Measurements from ENCODE around the gene PGPEP1. TPM values are rescaled to one million over a fixed set of nuclear protein-coding genes. Genes with fewer than 3 reads are reported as not detected.

PGPEP1 gene
- polyA plus RNA-seq, 1 of the 3 experiments (the other 2 are of a cell fraction) = 13.8 TPM

DNA sequence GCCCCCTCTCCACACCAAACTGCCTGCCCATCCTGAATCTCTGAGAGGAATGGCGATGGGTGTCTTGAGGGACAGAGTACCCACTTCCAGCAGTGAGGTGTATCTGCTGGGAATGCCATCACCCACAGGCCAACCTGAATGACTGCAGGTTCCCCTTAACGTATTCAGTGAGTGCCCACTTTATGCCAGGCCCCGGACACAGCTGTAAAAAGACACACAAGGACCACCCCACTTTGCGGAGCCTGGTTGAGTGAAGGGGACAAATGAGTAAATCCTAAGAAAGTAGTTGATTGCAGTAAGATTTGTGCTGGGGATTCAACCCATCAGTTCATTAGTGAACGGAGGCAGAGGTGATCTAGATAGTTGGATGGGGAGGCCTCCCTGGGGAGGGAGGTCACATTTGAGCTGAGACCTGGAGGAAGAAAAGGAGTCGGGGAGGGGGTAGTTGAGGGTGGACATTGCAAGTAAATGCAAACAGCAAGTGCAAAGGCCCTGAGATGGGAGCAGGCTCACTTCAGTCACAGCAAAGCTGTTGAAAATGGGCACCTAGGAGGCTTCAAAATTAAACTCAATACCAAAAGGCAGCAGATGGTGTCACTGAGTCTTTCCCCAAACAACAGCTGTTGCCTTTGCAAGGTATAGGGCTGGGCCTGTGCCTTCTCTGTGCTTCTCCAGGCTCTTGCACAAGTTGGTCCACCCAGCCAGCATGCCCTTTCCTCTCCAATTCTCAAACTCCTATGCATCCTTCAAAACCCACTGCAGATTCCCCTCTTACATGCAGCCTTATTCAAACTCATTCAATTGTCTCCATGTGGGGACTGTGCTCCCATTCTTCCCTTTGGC, 49.9 kb downstream of the PGPEP1 start:
- Histone ChIP-seq H3K27me3 (ENCODE audit: insufficient read depth) (no peaks in the 10 kb centered on the region), H3K4me2 (no peak overlapping the region), H4K20me1 (ENCODE audit: insufficient read depth) (no peaks in the 10 kb centered on the region; the same call in 1 of the 2 replicates), H3K4me1 (ENCODE audit: control insufficient read depth in 1 of 2, insufficient read depth in 2 of 2, low read depth in 1 of 2, low read length in 1 of 2) (peaks cover 0 to 9% of the 10 kb centered on the region in 2 experiments; a peak in 1 of 4 replicates), H3K9me3 (no peaks in the 10 kb centered on the region), H3K9me2 (no peaks in the 10 kb centered on the region), H3F3A (replicated peaks; ENCODE audit: insufficient read depth) (peaks cover 18% of the 10 kb centered on the region), H3K79me2 (ENCODE audit: insufficient read depth) (peaks cover 9% of the 10 kb centered on the region), H3K27ac (ENCODE audit: low read depth in 2 of 2, low read length in 1 of 2) (no peak overlapping the region), H3K36me3 (replicated peaks in 1 of 2; ENCODE audit: control insufficient read depth in 1 of 2, insufficient read depth in 2 of 2, low read length in 1 of 2) (peaks cover 3 to 6% of the 10 kb centered on the region in 2 experiments), H3K9ac (no peak overlapping the region), H3K4me3 (ENCODE audit: low read depth in 2 of 2, low read length in 1 of 2) (no peak overlapping the region), H2AFZ (ENCODE audit: low read depth) (no peak overlapping the region)
- no peak for TF ChIP-seq EP300 (IDR thresholded peaks at IDR 0.05; ENCODE audit: borderline replicate concordance in 1 of 2, low read depth in 1 of 2, low read length in 1 of 2)
- TF ChIP-seq POLR2AphosphoS5 (IDR thresholded peaks at IDR 0.05; ENCODE audit: low read depth, low read length) = peak; percentile 13; the same call in 1 of the 2 replicates
- WGBS (ENCODE audit: low lambda C conversion rate) = 86% methylated on average over 6 of the region's 6 CpGs
- no peak for DNase-seq
- CTCF ChIA-PET = interaction anchor here (1.4 to 8.6 kb wide), 10 partner anchors 10 to 111 kb away, joined by 6 to 160 read pairs (median 36); partner anchors contain the start of genes JUND and SSBP4
- POLR2A ChIA-PET = no interaction called here

DNA sequence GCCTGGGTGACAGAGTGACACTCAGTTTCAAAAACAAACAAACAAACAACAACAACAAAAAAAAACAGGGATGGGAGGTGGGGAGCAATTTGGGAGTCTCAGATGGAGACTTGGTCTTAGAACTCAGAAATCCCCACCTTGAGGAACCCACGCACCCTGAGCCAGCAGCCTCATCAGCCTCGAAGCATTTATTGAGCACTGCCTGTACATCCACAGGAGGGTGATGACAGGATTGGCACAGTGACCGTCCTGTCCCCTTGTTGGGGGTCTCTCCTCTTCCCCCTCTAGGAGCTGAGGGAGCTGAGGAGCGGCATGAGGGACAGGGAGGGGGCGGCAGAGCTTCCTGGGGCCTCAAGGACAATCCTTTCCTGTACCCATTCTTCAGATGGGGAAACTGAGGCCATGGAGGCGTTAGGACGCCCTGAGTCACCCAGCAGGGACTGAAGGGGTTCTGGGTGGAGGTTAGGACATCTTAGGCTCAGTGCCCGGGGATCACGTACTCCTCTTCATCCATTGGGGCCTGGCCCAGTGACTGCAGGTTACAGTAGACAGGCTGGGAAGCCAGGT, 51.2 kb downstream of the PGPEP1 start:
- DNase-seq = no peak
- Histone ChIP-seq H3K9me2 (no peaks in the 10 kb centered on the region), H3K9ac (no peak overlapping the region), H3K27me3 (ENCODE audit: insufficient read depth) (no peaks in the 10 kb centered on the region), H3K79me2 (ENCODE audit: insufficient read depth) (peaks cover 5% of the 10 kb centered on the region), H3K36me3 (replicated peaks in 1 of 2; ENCODE audit: control insufficient read depth in 1 of 2, insufficient read depth in 2 of 2, low read length in 1 of 2) (peaks cover 3 to 6% of the 10 kb centered on the region in 2 experiments), H3K4me1 (ENCODE audit: control insufficient read depth in 1 of 2, insufficient read depth in 2 of 2, low read depth in 1 of 2, low read length in 1 of 2) (peaks cover 0 to 8% of the 10 kb centered on the region in 2 experiments; a peak in 1 of 4 replicates), H3F3A (replicated peaks; ENCODE audit: insufficient read depth) (peaks cover 16% of the 10 kb centered on the region), H3K9me3 (no peaks in the 10 kb centered on the region), H3K4me3 (ENCODE audit: low read depth in 2 of 2, low read length in 1 of 2) (no peak overlapping the region), H3K4me2 (no peak overlapping the region), H3K27ac (ENCODE audit: low read depth in 2 of 2, low read length in 1 of 2) (no peak overlapping the region), H4K20me1 (ENCODE audit: insufficient read depth) (no peaks in the 10 kb centered on the region; the same call in 1 of the 2 replicates), H2AFZ (ENCODE audit: low read depth) (no peak overlapping the region)
- ChIA-PET CTCF (interaction anchor here (1.4 to 8.6 kb wide), 4 partner anchors 11 to 112 kb away, joined by 5 to 160 read pairs (median 44); no protein-coding TSS in a partner anchor), POLR2A (interaction anchor here (0.6 kb wide), 1 partner anchor 311 kb away, joined by 3 read pairs; no protein-coding TSS in a partner anchor)
- 81% methylated on average over 7 of the region's 9 CpGs for WGBS (ENCODE audit: low lambda C conversion rate)
- TF ChIP-seq TEAD4 (IDR thresholded peaks at IDR 0.05; ENCODE audit: borderline replicate concordance, insufficient read depth) (no peak), GABPA (IDR thresholded peaks at IDR 0.05; ENCODE audit: low read depth) (no peak), RFX5 (IDR thresholded peaks at IDR 0.05; ENCODE audit: low read length) (no peak), JUND (IDR thresholded peaks at IDR 0.05) (no peak), EP300 (IDR thresholded peaks at IDR 0.05; ENCODE audit: borderline replicate concordance in 1 of 2, low read depth in 1 of 2, low read length in 1 of 2) (no peak), FOSL2 (IDR thresholded peaks at IDR 0.05; ENCODE audit: borderline replicate concordance, low read depth) (no peak), FOXJ3 (CRISPR knock-in tag; IDR thresholded peaks at IDR 0.05) (no peak), TAF1 (IDR thresholded peaks at IDR 0.05; ENCODE audit: borderline replicate concordance, low read depth, low read length) (no peak), YY1 (IDR thresholded peaks at IDR 0.05; ENCODE audit: low read depth) (no peak), POLR2AphosphoS5 (IDR thresholded peaks at IDR 0.05; ENCODE audit: low read depth, low read length) (no peak), GATA2 (CRISPR knock-in tag; IDR thresholded peaks at IDR 0.05) (no peak), NRF1 (IDR thresholded peaks at IDR 0.05; ENCODE audit: low read depth, low read length) (no peak), RAD21 (IDR thresholded peaks at IDR 0.05; ENCODE audit: low read length) (no peak), CHD2 (IDR thresholded peaks at IDR 0.05; ENCODE audit: low read length, partially characterized antibody) (no peak), NFIC (IDR thresholded peaks at IDR 0.05; ENCODE audit: borderline replicate concordance) (no peak), MEF2A (IDR thresholded peaks at IDR 0.05; ENCODE audit: borderline replicate concordance, low read depth) (no peak)
- TF ChIP-seq, protein P1, sequence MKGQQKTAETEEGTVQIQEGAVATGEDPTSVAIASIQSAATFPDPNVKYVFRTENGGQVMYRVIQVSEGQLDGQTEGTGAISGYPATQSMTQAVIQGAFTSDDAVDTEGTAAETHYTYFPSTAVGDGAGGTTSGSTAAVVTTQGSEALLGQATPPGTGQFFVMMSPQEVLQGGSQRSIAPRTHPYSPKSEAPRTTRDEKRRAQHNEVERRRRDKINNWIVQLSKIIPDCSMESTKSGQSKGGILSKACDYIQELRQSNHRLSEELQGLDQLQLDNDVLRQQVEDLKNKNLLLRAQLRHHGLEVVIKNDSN (IDR thresholded peaks at IDR 0.05; ENCODE audit: borderline replicate concordance, low read depth) = no peak
- TF ChIP-seq, protein P2, sequence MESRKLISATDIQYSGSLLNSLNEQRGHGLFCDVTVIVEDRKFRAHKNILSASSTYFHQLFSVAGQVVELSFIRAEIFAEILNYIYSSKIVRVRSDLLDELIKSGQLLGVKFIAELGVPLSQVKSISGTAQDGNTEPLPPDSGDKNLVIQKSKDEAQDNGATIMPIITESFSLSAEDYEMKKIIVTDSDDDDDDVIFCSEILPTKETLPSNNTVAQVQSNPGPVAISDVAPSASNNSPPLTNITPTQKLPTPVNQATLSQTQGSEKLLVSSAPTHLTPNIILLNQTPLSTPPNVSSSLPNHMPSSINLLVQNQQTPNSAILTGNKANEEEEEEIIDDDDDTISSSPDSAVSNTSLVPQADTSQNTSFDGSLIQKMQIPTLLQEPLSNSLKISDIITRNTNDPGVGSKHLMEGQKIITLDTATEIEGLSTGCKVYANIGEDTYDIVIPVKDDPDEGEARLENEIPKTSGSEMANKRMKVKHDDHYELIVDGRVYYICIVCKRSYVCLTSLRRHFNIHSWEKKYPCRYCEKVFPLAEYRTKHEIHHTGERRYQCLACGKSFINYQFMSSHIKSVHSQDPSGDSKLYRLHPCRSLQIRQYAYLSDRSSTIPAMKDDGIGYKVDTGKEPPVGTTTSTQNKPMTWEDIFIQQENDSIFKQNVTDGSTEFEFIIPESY (IDR thresholded peaks at IDR 0.05; ENCODE audit: borderline replicate concordance, low read depth) = no peak
- TF ChIP-seq, protein P3, sequence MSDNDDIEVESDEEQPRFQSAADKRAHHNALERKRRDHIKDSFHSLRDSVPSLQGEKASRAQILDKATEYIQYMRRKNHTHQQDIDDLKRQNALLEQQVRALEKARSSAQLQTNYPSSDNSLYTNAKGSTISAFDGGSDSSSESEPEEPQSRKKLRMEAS (IDR thresholded peaks at IDR 0.05; ENCODE audit: low read depth) = no peak

Data from SK-N-SH (cell line).